Vagina (tissue), 2 donors: ENCODE measurements around the gene DDX50.

ENCODE experiments used
- POLR2A ChIP-seq, 2 donors: fragments of 450-650 bp; IDR thresholded peaks; one replicate each; pipeline ENCODE4 v1.6.1; 2017; ENCODE audit warnings: antibody characterized with exemption in 2 of 2, mild to moderate bottlenecking in 2 of 2, moderate library complexity in 2 of 2
- POLR2AphosphoS5 ChIP-seq, 2 donors: sonication (generic); formaldehyde crosslinking; IDR thresholded peaks; one replicate each; pipeline ENCODE4 v1.9.0; 2017; ENCODE audit warnings: antibody characterized with exemption in 2 of 2, mild to moderate bottlenecking in 2 of 2, low read depth in 1 of 2; ENCODE audit not compliant: insufficient read depth in 1 of 2
- TF ChIP-seq, protein P1 (sequence below), 3 experiments: fragments of 450-650 bp in 2 of 3; fragments of 200-600 bp in 1 of 3; sonication (generic) in 1 of 3; IDR thresholded peaks; one replicate each; pipeline ENCODE4 v1.5.1; 2017 to 2019; ENCODE audit warnings: antibody characterized with exemption in 3 of 3, mild to moderate bottlenecking in 2 of 3, moderate library complexity in 2 of 3

DNA sequence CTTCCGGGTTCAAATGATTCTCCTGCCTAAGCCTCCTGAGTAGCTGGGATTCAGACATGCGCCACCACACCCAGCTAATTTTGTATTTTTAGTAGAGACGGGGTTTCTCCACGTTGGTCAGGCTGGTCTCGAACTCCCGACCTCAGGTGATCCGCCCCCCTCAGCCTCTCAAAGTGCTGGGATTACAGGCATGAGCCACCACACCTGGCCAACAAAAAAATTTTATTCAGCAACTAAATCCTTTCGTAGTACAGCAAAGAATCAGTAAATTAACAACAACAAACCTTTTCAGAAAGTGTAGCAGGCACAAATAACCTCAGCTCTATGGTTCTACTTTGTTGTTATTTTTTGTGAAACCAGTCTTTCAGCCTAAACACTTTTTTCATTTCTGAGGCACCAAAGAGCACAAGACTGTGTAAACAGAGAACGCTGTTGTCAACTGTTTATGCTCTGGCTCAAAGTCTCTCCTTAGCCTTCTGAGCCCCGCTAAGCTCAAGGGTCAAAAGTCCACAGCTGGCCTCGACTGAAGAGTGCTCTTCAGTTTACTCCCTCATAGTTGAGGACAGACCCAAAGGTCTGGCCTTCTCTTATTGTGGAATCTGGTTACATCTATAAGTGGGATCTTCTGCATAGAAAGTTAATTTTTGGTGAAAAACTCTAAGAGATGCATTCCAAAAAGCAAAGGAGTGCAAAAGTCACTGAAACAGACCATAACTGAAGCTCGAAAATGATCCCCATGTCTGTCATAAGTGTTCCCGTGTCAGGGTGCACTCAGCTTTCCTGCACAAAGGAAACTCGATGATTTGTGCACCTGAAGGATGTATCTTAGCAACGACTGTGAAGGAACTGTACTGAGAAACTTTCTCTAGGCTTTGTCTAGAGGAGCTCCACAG is 24.6 kb upstream of the DDX50 start:
- TF ChIP-seq, protein P1, sequence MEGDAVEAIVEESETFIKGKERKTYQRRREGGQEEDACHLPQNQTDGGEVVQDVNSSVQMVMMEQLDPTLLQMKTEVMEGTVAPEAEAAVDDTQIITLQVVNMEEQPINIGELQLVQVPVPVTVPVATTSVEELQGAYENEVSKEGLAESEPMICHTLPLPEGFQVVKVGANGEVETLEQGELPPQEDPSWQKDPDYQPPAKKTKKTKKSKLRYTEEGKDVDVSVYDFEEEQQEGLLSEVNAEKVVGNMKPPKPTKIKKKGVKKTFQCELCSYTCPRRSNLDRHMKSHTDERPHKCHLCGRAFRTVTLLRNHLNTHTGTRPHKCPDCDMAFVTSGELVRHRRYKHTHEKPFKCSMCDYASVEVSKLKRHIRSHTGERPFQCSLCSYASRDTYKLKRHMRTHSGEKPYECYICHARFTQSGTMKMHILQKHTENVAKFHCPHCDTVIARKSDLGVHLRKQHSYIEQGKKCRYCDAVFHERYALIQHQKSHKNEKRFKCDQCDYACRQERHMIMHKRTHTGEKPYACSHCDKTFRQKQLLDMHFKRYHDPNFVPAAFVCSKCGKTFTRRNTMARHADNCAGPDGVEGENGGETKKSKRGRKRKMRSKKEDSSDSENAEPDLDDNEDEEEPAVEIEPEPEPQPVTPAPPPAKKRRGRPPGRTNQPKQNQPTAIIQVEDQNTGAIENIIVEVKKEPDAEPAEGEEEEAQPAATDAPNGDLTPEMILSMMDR (IDR thresholded peaks at IDR 0.05), result no peak
- TF ChIP-seq POLR2A (IDR thresholded peaks at IDR 0.05), result no peak
- TF ChIP-seq POLR2AphosphoS5 (IDR thresholded peaks at IDR 0.05; ENCODE audit: insufficient read depth in 1 of 2, low read depth in 1 of 2), result no peak
